ENCODE data around the gene ELK1.

GRCh38 chrX:47674776-47675175 lies 24.4 kb upstream of the ELK1 start:
- TF ChIP-seq CTCF (IDR thresholded peaks at IDR 0.05) (no peak), POLR2A (IDR thresholded peaks at IDR 0.05; ENCODE audit: low read depth) (no peak), POLR2AphosphoS5 (IDR thresholded peaks at IDR 0.05) (no peak), EP300 (IDR thresholded peaks at IDR 0.05) (no peak)

All from esophagus muscularis mucosa (tissue), 4 donors.